OCI-LY7 (cell line): ENCODE results near the gene NDUFA13. TPM values are rescaled to one million over a fixed set of nuclear protein-coding genes. Genes with fewer than 3 reads are reported as not detected.

Experiments
- BruUV-seq: library from RNA; stranded (reverse); fragments of 400-500 nt; replicated peaks from 2 replicates; lab custom pipeline; 2021; lab: Mats Ljungman, UMichigan
- CTCF ChIA-PET: fragments of 300-600 bp; sonication (Branson Sonifier 250); formaldehyde crosslinking; loops from one replicate; lab custom pipeline; 2022; ENCODE audit warnings: antibody characterized with exemption; ENCODE audit not compliant: unreplicated experiment; lab: Charles Lee
- POLR2A ChIA-PET: fragments of 300-600 bp; sonication (Branson Sonifier 250); formaldehyde crosslinking; loops from one replicate; lab custom pipeline; 2022; ENCODE audit warnings: antibody characterized with exemption; lab: Charles Lee
- DNase-seq: peaks from one replicate; pipeline ENCODE4 v3.0.0-alpha.2; 2015; ENCODE audit warnings: low spot score
- H2AFZ ChIP-seq: fragments of 200-600 bp; sonication (generic), shearing (Covaris generic); 2 replicates; pipeline ENCODE4 v1.6.1; 2014; ENCODE audit warnings: mild to moderate bottlenecking, antibody characterized with exemption, low read length, moderate library complexity
- H3K27ac ChIP-seq: fragments of 200-600 bp; sonication (generic); 2 replicates; pipeline ENCODE4 v1.5.1; 2014; ENCODE audit warnings: mixed run types, low read depth, mild to moderate bottlenecking, moderate library complexity, low read length, inconsistent platforms; ENCODE audit not compliant: poor library complexity, severe bottlenecking
- H3K36me3 ChIP-seq: fragments of 200-600 bp; sonication (generic); 2 replicates; pipeline ENCODE4 v1.6.1; 2014; ENCODE audit warnings: mild to moderate bottlenecking, antibody characterized with exemption, low read length, moderate library complexity, mixed read lengths; ENCODE audit not compliant: insufficient read depth
- H3K4me1 ChIP-seq: fragments of 200-600 bp; sonication (generic); 2 replicates; pipeline ENCODE4 v1.5.1; 2014; ENCODE audit warnings: mild to moderate bottlenecking, low read length; ENCODE audit not compliant: insufficient read depth, poor library complexity, severe bottlenecking
- H3K4me2 ChIP-seq: fragments of 200-600 bp; sonication (generic); 2 replicates; pipeline ENCODE4 v1.6.1; 2014; ENCODE audit warnings: mild to moderate bottlenecking, low read length
- H3K4me3 ChIP-seq: fragments of 200-600 bp; sonication (generic); 2 replicates; pipeline ENCODE4 v1.5.1; 2014; ENCODE audit warnings: mild to moderate bottlenecking, low read depth, low read length; ENCODE audit not compliant: poor library complexity, severe bottlenecking
- H3K79me2 ChIP-seq: fragments of 200-600 bp; sonication (generic); 2 replicates; pipeline ENCODE4 v1.6.1; 2016; ENCODE audit warnings: low read depth, mild to moderate bottlenecking, low read length, moderate library complexity, mixed read lengths; ENCODE audit not compliant: insufficient read depth
- H3K9me2 ChIP-seq: fragments of 200-600 bp; sonication (generic); 2 replicates; pipeline ENCODE4 v1.6.1; 2016; ENCODE audit warnings: mild to moderate bottlenecking, low read length, mixed read lengths; ENCODE audit not compliant: insufficient read depth
- H3K9me3 ChIP-seq: fragments of 200-600 bp; sonication (generic); 2 replicates; pipeline ENCODE4 v1.6.1; 2014; ENCODE audit warnings: mild to moderate bottlenecking, mixed run types, low read length, mixed read lengths
- H4K20me1 ChIP-seq: fragments of 200-600 bp; sonication (generic); 2 replicates; pipeline ENCODE4 v1.6.1; 2014; ENCODE audit warnings: mild to moderate bottlenecking, antibody characterized with exemption, low read length, moderate library complexity, mixed read lengths; ENCODE audit not compliant: insufficient read depth
- CTCF ChIP-seq: fragments of 200-600 bp; sonication (generic); conservative IDR thresholded peaks from 2 replicates; pipeline ENCODE4 v1.5.1; 2014; ENCODE audit warnings: mild to moderate bottlenecking, antibody characterized with exemption, low read length, moderate library complexity, mixed read lengths
- EZH2phosphoT487 ChIP-seq: fragments of 200-600 bp; sonication (generic); IDR thresholded peaks from 2 replicates; pipeline ENCODE4 v1.6.1; 2018; ENCODE audit warnings: low read depth, borderline replicate concordance, mild to moderate bottlenecking, mixed run types, antibody characterized with exemption, low read length, moderate library complexity, mixed read lengths
- intact Hi-C: fragments of 100-400 bp; cut with micrococcal nuclease; formaldehyde crosslinking; loops from one replicate; pipeline ENCODE4 v1.10.0; 2022; ENCODE audit not compliant: unreplicated experiment
- total RNA-seq, 2 experiments: library from RNA; depleted of rRNA in 1 of 2; stranded (reverse); fragments of >200 nt in 1 of 2; shearing (Covaris generic) in 1 of 2; gene quantifications; 2 replicates each; pipeline ENCODE4 v1.2.3, GENCODE V29; 2014 to 2022

Gene NDUFA13
- total RNA-seq, 2 experiments from 2014 or later: 275 to 429 TPM

GRCh38 chr19:19514881-19515641 is 964 bp upstream of the NDUFA13 start, which contains the start of gene TSSK6:
TSSK6 (minus strand) TSS chr19:19515548; CDS start chr19:19515427, 121 bp downstream.
- intact Hi-C loops: no loop called here
- peak within 1 kb of the TSS; percentile 43; the same call in 1 of the 2 replicates for H2AFZ ChIP-seq
- H3K4me2 ChIP-seq: peak within 1 kb of the TSS; percentile 70
- peaks cover 17% of the 10 kb centered on the region for H3K36me3 ChIP-seq
- H3K4me3 ChIP-seq: peak within 1 kb of the TSS; percentile 90
- ChIA-PET CTCF (no interaction called here), POLR2A (interaction anchor here (1.4 to 2.2 kb wide), 3 partner anchors 8 to 140 kb away, joined by 3 to 7 read pairs (median 3); no protein-coding TSS in a partner anchor)
- H3K79me2 ChIP-seq: peaks cover 38% of the 10 kb centered on the region
- BruUV-seq: no TSS peak
- H3K27ac ChIP-seq: peak within 1 kb of the TSS; percentile 56
- TF ChIP-seq CTCF (no peak), EZH2phosphoT487 (no peak)
- DNase-seq: no peak
- no peaks in the 10 kb centered on the region for H3K9me2 ChIP-seq
- H3K9me3 ChIP-seq: no peaks in the 10 kb centered on the region
- no peaks in the 10 kb centered on the region for H4K20me1 ChIP-seq
- peaks cover 29% of the 10 kb centered on the region for H3K4me1 ChIP-seq

- H2AFZ ChIP-seq: no peak overlapping the region
- H3K4me3 ChIP-seq: peak overlapping the region; percentile 90
- H4K20me1 ChIP-seq: no peaks in the 10 kb centered on the region
- no peaks in the 10 kb centered on the region for H3K9me2 ChIP-seq
- POLR2A ChIA-PET: no interaction called here
- peak overlapping the region; percentile 70 for H3K4me2 ChIP-seq
- peaks cover 60% of the 10 kb centered on the region for H3K79me2 ChIP-seq
- no peaks in the 10 kb centered on the region for H3K9me3 ChIP-seq
- TSS peak; percentile 77 for BruUV-seq
- DNase-seq: no peak
- peaks cover 28% of the 10 kb centered on the region for H3K36me3 ChIP-seq
- peak overlapping the region; percentile 56 for H3K27ac ChIP-seq
- CTCF ChIA-PET: no interaction called here
- peaks cover 37% of the 10 kb centered on the region for H3K4me1 ChIP-seq
- intact Hi-C loops: no loop called here
- TF ChIP-seq CTCF (no peak), EZH2phosphoT487 (no peak)
Measured at GRCh38 chr19:19517235-19517619, 1.2 kb downstream of the NDUFA13 start.

- Histone ChIP-seq H3K79me2 (peaks cover 96% of the 10 kb centered on the region), H4K20me1 (no peaks in the 10 kb centered on the region), H2AFZ (no peak overlapping the region), H3K4me2 (no peak overlapping the region), H3K27ac (no peak overlapping the region), H3K9me3 (no peaks in the 10 kb centered on the region), H3K9me2 (no peaks in the 10 kb centered on the region), H3K4me3 (no peak overlapping the region), H3K36me3 (peaks cover 49% of the 10 kb centered on the region), H3K4me1 (peaks cover 68% of the 10 kb centered on the region)
- TF ChIP-seq EZH2phosphoT487 (no peak), CTCF (no peak)
- CTCF ChIA-PET: no interaction called here
- intact Hi-C loops: no loop called here
- DNase-seq: no peak
- no TSS peak for BruUV-seq
- POLR2A ChIA-PET: no interaction called here
Measured at GRCh38 chr19:19520989-19521388, 5.0 kb downstream of the NDUFA13 start.
